Endothelial cell of umbilical vein (primary cell): ENCODE results near the gene BZW2. TPM values are rescaled to one million over a fixed set of nuclear protein-coding genes. Genes with fewer than 3 reads are reported as not detected.

ENCODE experiments used
- BruUV-seq: library from RNA; stranded (reverse); fragments of 400-500 nt; replicated peaks from 2 replicates; lab custom pipeline; 2021; lab: Mats Ljungman, UMichigan
- CTCF ChIA-PET: fragments of 300-600, 350-600 bp; sonication (Branson Sonifier 250); formaldehyde crosslinking; loops from one replicate; lab custom pipeline; 2021; ENCODE audit warnings: antibody characterized with exemption, inconsistent platforms; lab: Charles Lee
- POLR2A ChIA-PET: fragments of 300-600, 350-600 bp; sonication (Branson Sonifier 250); formaldehyde crosslinking; loops from one replicate; lab custom pipeline; 2021; ENCODE audit warnings: antibody characterized with exemption, inconsistent platforms; lab: Charles Lee
- DNase-seq: peaks from one replicate; pipeline ENCODE4 v3.0.0-alpha.2; 2011; ENCODE audit warnings: low read depth, low spot score
- FAIRE-seq: peaks from 2 replicates; lab custom pipeline; 2011; peaks lifted over from hg19 to GRCh38; lab: Jason Lieb, UNC
- H2AFZ ChIP-seq: 2 replicates; pipeline ENCODE4 v1.6.0; 2012; ENCODE audit warnings: low read depth, low read length, control low read depth, inconsistent platforms
- H3K27ac ChIP-seq: 2 replicates; pipeline ENCODE4 v1.5.1; 2011; ENCODE audit warnings: low read depth, mild to moderate bottlenecking, control low read depth, low read length, moderate library complexity; ENCODE audit not compliant: insufficient read depth
- H3K27me3 ChIP-seq, 2 experiments: 2 replicates each; pipeline versions ENCODE4 v1.6.0 to v1.6.1; 2011; ENCODE audit warnings: low read length in 2 of 2, mixed read lengths in 1 of 2; ENCODE audit not compliant: control insufficient read depth in 2 of 2, insufficient read depth in 2 of 2
- H3K36me3 ChIP-seq, 2 experiments: 2 replicates in 1 of 2; 3 replicates in 1 of 2; pipeline ENCODE4 v1.5.1; 2011; ENCODE audit warnings: low read length in 2 of 2, mild to moderate bottlenecking in 1 of 2, moderate library complexity in 1 of 2; ENCODE audit not compliant: control insufficient read depth in 2 of 2, insufficient read depth in 2 of 2; ENCODE audit errors: extremely low read depth in 1 of 2
- H3K4me1 ChIP-seq: 3 replicates; pipeline ENCODE4 v1.5.1; 2011; ENCODE audit warnings: mild to moderate bottlenecking, low read length; ENCODE audit not compliant: control insufficient read depth, insufficient read depth; ENCODE audit errors: extremely low read depth
- H3K4me2 ChIP-seq: 2 replicates; pipeline ENCODE4 v1.6.1; 2011; ENCODE audit warnings: low read length, control low read depth, mixed read lengths; ENCODE audit not compliant: insufficient read depth
- H3K4me3 ChIP-seq, 3 experiments: fragments of 200-600 bp in 1 of 3; sonication (generic), shearing (Covaris generic) in 1 of 3; replicated peaks in 1 of 3; 2 replicates each; pipeline ENCODE4 v1.5.1; 2011 to 2016; ENCODE audit warnings: control low read depth in 3 of 3, low read length in 3 of 3, mild to moderate bottlenecking in 2 of 3, inconsistent platforms in 1 of 3, low read depth in 1 of 3, moderate library complexity in 1 of 3; ENCODE audit not compliant: insufficient read depth in 1 of 3
- H3K79me2 ChIP-seq: 2 replicates; pipeline ENCODE4 v1.6.0; 2012; ENCODE audit warnings: low read length, inconsistent platforms; ENCODE audit not compliant: control insufficient read depth, insufficient read depth
- H3K9ac ChIP-seq: replicated peaks from 2 replicates; pipeline ENCODE3; 2011; ENCODE audit warnings: low read length, control low read depth; ENCODE audit not compliant: insufficient read depth; ENCODE audit errors: extremely low read depth
- H3K9me1 ChIP-seq: replicated peaks from 3 replicates; pipeline ENCODE4 v1.6.0; 2011; ENCODE audit warnings: mild to moderate bottlenecking, low read length; ENCODE audit not compliant: control insufficient read depth, insufficient read depth; ENCODE audit errors: extremely low read depth
- H3K9me3 ChIP-seq: replicated peaks from 2 replicates; pipeline ENCODE4 v1.5.1; 2012; ENCODE audit warnings: low read length, inconsistent platforms; ENCODE audit not compliant: control insufficient read depth, insufficient read depth
- H4K20me1 ChIP-seq: replicated peaks from 2 replicates; pipeline ENCODE3; 2011; ENCODE audit warnings: mild to moderate bottlenecking, low read length; ENCODE audit not compliant: control insufficient read depth, insufficient read depth; ENCODE audit errors: extremely low read depth
- CTCF ChIP-seq, 2 donors: IDR thresholded peaks; 1 replicate in 1 of 2; 2 replicates in 1 of 2; pipeline ENCODE4 v1.5.1; 2011; ENCODE audit warnings: low read length in 2 of 2, mild to moderate bottlenecking in 2 of 2, moderate library complexity in 2 of 2, control low read depth in 1 of 2, inconsistent platforms in 1 of 2, low read depth in 1 of 2; ENCODE audit not compliant: insufficient read depth in 1 of 2; ENCODE audit errors: extremely low read depth in 1 of 2
- EZH2 ChIP-seq: IDR thresholded peaks from 2 replicates; pipeline ENCODE4 v1.6.1; 2012; ENCODE audit warnings: borderline replicate concordance, low read depth, mild to moderate bottlenecking, moderate library complexity, low read length, inconsistent platforms; ENCODE audit not compliant: severe bottlenecking
- FOS ChIP-seq: IDR thresholded peaks from 2 replicates; pipeline ENCODE4 v1.6.1; 2011; ENCODE audit warnings: mild to moderate bottlenecking, low read length, moderate library complexity, borderline replicate concordance; ENCODE audit not compliant: insufficient read depth
- GATA2 ChIP-seq: IDR thresholded peaks from 2 replicates; pipeline ENCODE4 v1.7.0; 2011; ENCODE audit warnings: low read depth, mild to moderate bottlenecking, moderate library complexity, mixed read lengths, low read length; ENCODE audit not compliant: insufficient read length, insufficient read depth
- JUN ChIP-seq: IDR thresholded peaks from 2 replicates; pipeline ENCODE4 v1.6.1; 2011; ENCODE audit warnings: borderline replicate concordance, low read depth; ENCODE audit not compliant: insufficient read length, insufficient read depth
- MYC ChIP-seq: IDR thresholded peaks from one replicate; pipeline ENCODE4 v1.6.1; 2011; ENCODE audit warnings: mild to moderate bottlenecking, low read depth, low read length
- POLR2A ChIP-seq: IDR thresholded peaks from 2 replicates; pipeline ENCODE4 v1.6.1; 2012; ENCODE audit warnings: low read depth, mild to moderate bottlenecking, control low read depth, low read length
- dilution Hi-C: fragments of 300-500 bp; cut with MboI; formaldehyde crosslinking; loops from one replicate; pipeline ENCODE4 v1.15.0; 2019; ENCODE audit warnings: low sequenced_read_pairs; ENCODE audit not compliant: extremely low pct_ligation_motif_present
- intact Hi-C: fragments of 100-400 bp; cut with micrococcal nuclease; formaldehyde crosslinking; loops from one replicate; pipeline ENCODE4 v1.10.0; 2022
- polyA plus RNA-seq, 4 experiments: library from polyadenylated mRNA; depleted of rRNA in 3 of 4; stranded (reverse) in 3 of 4; unstranded in 1 of 4; fragments of >200 nt; gene quantifications; 2 replicates each; pipeline versions ENCODE4 v1.2.1 to v1.2.3, GENCODE V29; 2011 to 2012; ENCODE audit warnings: missing spikeins in 1 of 4
- total RNA-seq: library from RNA; stranded (reverse); gene quantifications from 2 replicates; pipeline ENCODE4 v1.2.3, GENCODE V29; 2021

Gene BZW2
- total and polyA plus RNA-seq, 2 donors (not counting 3 experiments of a cell fraction or from before 2014, with no cell fraction given) = 39.7 to 106 TPM

- H3K4me2 ChIP-seq = no peak overlapping the region
- H3K36me3 ChIP-seq = no peaks in the 10 kb centered on the region
- peak; percentile 54 for FAIRE-seq
- dilution Hi-C loops = no loop called here
- peaks cover 12% of the 10 kb centered on the region for H3K4me1 ChIP-seq
- no peak overlapping the region for H3K9ac ChIP-seq
- ChIA-PET CTCF (interaction anchor here (1.3 to 3.1 kb wide), 4 partner anchors 11 to 191 kb away, joined by 3 to 8 read pairs (median 6); no protein-coding TSS in a partner anchor), POLR2A (no interaction called here)
- intact Hi-C loops = no loop called here
- H4K20me1 ChIP-seq = no peaks in the 10 kb centered on the region
- H3K9me3 ChIP-seq = no peaks in the 10 kb centered on the region
- H3K79me2 ChIP-seq = no peaks in the 10 kb centered on the region
- TF ChIP-seq JUN = no peak
- TF ChIP-seq FOS = no peak
- no peak for TF ChIP-seq MYC
- TF ChIP-seq EZH2 = no peak
- no peak for TF ChIP-seq POLR2A
- no peak for TF ChIP-seq GATA2
- TF ChIP-seq CTCF (IDR thresholded peaks at IDR 0.05; ENCODE audit: extremely low read depth in 1 of 2, insufficient read depth in 1 of 2, low read depth in 1 of 2, low read length in 2 of 2) = no peak
- H3K4me3 ChIP-seq = no peak overlapping the region
- no peak for DNase-seq
- peaks cover 2% of the 10 kb centered on the region for H3K9me1 ChIP-seq
- H3K27ac ChIP-seq = no peak overlapping the region
- no peaks in the 10 kb centered on the region for H3K27me3 ChIP-seq
- H2AFZ ChIP-seq = no peak overlapping the region
- no TSS peak for BruUV-seq
Measured at GRCh38 chr7:16755397-16755796, 109.4 kb downstream of the BZW2 start.

Other genes with a start within 250 kb of the BZW2 start
- 2.9 and 3.5 TPM in 2 replicates for gene CRPPA, start 224.6 kb upstream of the BZW2 start, total RNA-seq
- gene CRPPA, start 224.6 kb upstream of the BZW2 start, polyA plus RNA-seq = 0.58 and 0.64 TPM in 2 replicates
- gene SOSTDC1, start 180.4 kb upstream of the BZW2 start, total RNA-seq = not detected in 2 replicates
- not detected in 2 replicates for gene SOSTDC1, start 180.4 kb upstream of the BZW2 start, polyA plus RNA-seq
- not detected in 2 replicates for gene LRRC72, start 119.4 kb upstream of the BZW2 start, total RNA-seq
- not detected in 2 replicates for gene LRRC72, start 119.4 kb upstream of the BZW2 start, polyA plus RNA-seq
- 9.8 and 11.6 TPM in 2 replicates for gene ANKMY2, start 427 bp upstream of the BZW2 start, total RNA-seq
- gene ANKMY2, start 427 bp upstream of the BZW2 start, polyA plus RNA-seq = 5.5 and 7.7 TPM in 2 replicates
- 33.0 and 42.2 TPM in 2 replicates for gene TSPAN13, start 107.6 kb downstream of the BZW2 start, total RNA-seq
- gene TSPAN13, start 107.6 kb downstream of the BZW2 start, polyA plus RNA-seq = 8.3 and 13.3 TPM in 2 replicates
- gene AGR2, start 158.8 kb downstream of the BZW2 start, total RNA-seq = not detected in 2 replicates
- gene AGR2, start 158.8 kb downstream of the BZW2 start, polyA plus RNA-seq = not detected in 2 replicates
- gene AGR3, start 235.8 kb downstream of the BZW2 start, total RNA-seq = not detected in 2 replicates
- gene AGR3, start 235.8 kb downstream of the BZW2 start, polyA plus RNA-seq = not detected in 2 replicates